Mesendoderm (in vitro differentiated cells): Measurements from ENCODE around the gene CUEDC2.
"Not testable (repeated sequence)": the region's sequence is repeated elsewhere in the genome, so short reads cannot be mapped to it uniquely, and the experiment has no call there.

Experiments
- DNase-seq: peaks from one replicate; pipeline ENCODE4 v3.0.0; 2013
- H2AK5ac ChIP-seq: 2 replicates; pipeline ENCODE4 v1.6.1; 2013; ENCODE audit warnings: low read length, inconsistent platforms
- H2BK120ac ChIP-seq: 2 replicates; pipeline ENCODE4 v1.6.1; 2013; ENCODE audit warnings: low read depth, mild to moderate bottlenecking, low read length, moderate library complexity, mixed read lengths
- H2BK15ac ChIP-seq: replicated peaks from 2 replicates; pipeline ENCODE4 v1.6.1; 2013; ENCODE audit warnings: low read depth, mild to moderate bottlenecking, moderate library complexity
- H2BK5ac ChIP-seq: 2 replicates; pipeline ENCODE4 v1.6.1; 2013; ENCODE audit warnings: low read length, inconsistent platforms
- H3K18ac ChIP-seq: 2 replicates; pipeline ENCODE4 v1.6.1; 2013; ENCODE audit warnings: mild to moderate bottlenecking, low read length, mixed read lengths
- H3K23ac ChIP-seq: one replicate; pipeline ENCODE4 v1.6.1; 2013; ENCODE audit warnings: low read length
- H3K27ac ChIP-seq: 2 replicates; pipeline ENCODE4 v1.5.1; 2013; ENCODE audit warnings: low read depth, mild to moderate bottlenecking, inconsistent platforms, low read length, moderate library complexity
- H3K27me3 ChIP-seq: 2 replicates; pipeline ENCODE4 v1.6.1; 2013; ENCODE audit warnings: low read length, control low read depth, mild to moderate bottlenecking, inconsistent platforms; ENCODE audit not compliant: insufficient read depth, poor library complexity
- H3K36me3 ChIP-seq: 2 replicates; pipeline ENCODE4 v1.6.1; 2013; ENCODE audit warnings: low read length, inconsistent platforms; ENCODE audit not compliant: control insufficient read depth, insufficient read depth
- H3K4ac ChIP-seq: one replicate; pipeline ENCODE4 v1.6.1; 2013; ENCODE audit warnings: low read depth, mild to moderate bottlenecking, low read length, moderate library complexity
- H3K4me1 ChIP-seq: 2 replicates; pipeline ENCODE4 v1.6.1; 2013; ENCODE audit warnings: low read depth, low read length, inconsistent platforms; ENCODE audit not compliant: control insufficient read depth
- H3K4me2 ChIP-seq: 2 replicates; pipeline ENCODE4 v1.6.1; 2013; ENCODE audit warnings: low read length
- H3K4me3 ChIP-seq: 2 replicates; pipeline ENCODE4 v1.5.1; 2013; ENCODE audit warnings: mild to moderate bottlenecking, low read length
- H3K56ac ChIP-seq: one replicate; pipeline ENCODE4 v1.6.1; 2013; ENCODE audit warnings: low read length
- H3K79me1 ChIP-seq: 2 replicates; pipeline ENCODE4 v1.6.1; 2013; ENCODE audit warnings: low read length, inconsistent platforms
- H3K79me2 ChIP-seq: 2 replicates; pipeline ENCODE4 v1.6.1; 2013; ENCODE audit warnings: mild to moderate bottlenecking, low read length; ENCODE audit not compliant: control insufficient read depth, insufficient read depth
- H3K9ac ChIP-seq: 2 replicates; pipeline ENCODE4 v1.6.1; 2013; ENCODE audit warnings: low read length, inconsistent platforms
- H4K5ac ChIP-seq: one replicate; pipeline ENCODE4 v1.6.1; 2013; ENCODE audit warnings: low read length
- H4K8ac ChIP-seq: one replicate; pipeline ENCODE4 v1.6.1; 2013; ENCODE audit warnings: low read depth, mild to moderate bottlenecking, control low read depth, low read length, moderate library complexity
- WGBS: extraction: QIAGEN DNeasy Blood & Tissue Kit; methylation state at CpG from one replicate; pipeline ENCODE4 v1.1.7; 2013; ENCODE audit warnings: low lambda C conversion rate, missing lambda C conversion rate; ENCODE audit not compliant: insufficient coverage; ENCODE audit errors: extremely low coverage; 5-methylcytosine and 5-hydroxymethylcytosine counted together

Gene CUEDC2

GRCh38 chr10:102458656-102459055 lies 26.3 kb upstream of the CUEDC2 start:
- Histone ChIP-seq H3K79me1 (no peaks in the 10 kb centered on the region), H3K4me2 (no peak overlapping the region), H3K27me3 (no peaks in the 10 kb centered on the region), H4K5ac (no peak overlapping the region), H2BK15ac (no peak overlapping the region), H3K4me3 (no peak overlapping the region), H2BK120ac (no peak overlapping the region), H3K4ac (no peak overlapping the region), H3K23ac (no peak overlapping the region), H3K27ac (no peak overlapping the region), H3K18ac (no peak overlapping the region), H2BK5ac (no peak overlapping the region), H3K36me3 (peaks cover 2% of the 10 kb centered on the region), H2AK5ac (no peak overlapping the region), H3K79me2 (no peaks in the 10 kb centered on the region), H3K4me1 (peaks cover 9% of the 10 kb centered on the region), H3K56ac (no peak overlapping the region), H4K8ac (no peak overlapping the region), H3K9ac (no peak overlapping the region)
- WGBS: no CpG with 5 or more reads among the region's 4 CpGs
- DNase-seq: no peak

GRCh38 chr10:102457591-102458150 lies 25.3 kb upstream of the CUEDC2 start:
- Histone ChIP-seq H2BK15ac (no peak overlapping the region), H3K4me3 (no peak overlapping the region), H3K36me3 (peaks cover 4% of the 10 kb centered on the region), H4K5ac (no peak overlapping the region), H3K4me2 (no peak overlapping the region), H3K18ac (no peak overlapping the region), H2BK5ac (no peak overlapping the region), H3K27ac (no peak overlapping the region), H3K9ac (no peak overlapping the region), H4K8ac (no peak overlapping the region), H3K79me2 (no peaks in the 10 kb centered on the region), H3K23ac (no peak overlapping the region), H3K79me1 (peaks cover 4% of the 10 kb centered on the region), H2BK120ac (no peak overlapping the region), H3K56ac (no peak overlapping the region), H3K4me1 (peaks cover 9% of the 10 kb centered on the region), H2AK5ac (no peak overlapping the region), H3K27me3 (no peaks in the 10 kb centered on the region), H3K4ac (no peak overlapping the region)
- WGBS: no CpG with 5 or more reads among the region's 9 CpGs
- DNase-seq: no peak

DNA sequence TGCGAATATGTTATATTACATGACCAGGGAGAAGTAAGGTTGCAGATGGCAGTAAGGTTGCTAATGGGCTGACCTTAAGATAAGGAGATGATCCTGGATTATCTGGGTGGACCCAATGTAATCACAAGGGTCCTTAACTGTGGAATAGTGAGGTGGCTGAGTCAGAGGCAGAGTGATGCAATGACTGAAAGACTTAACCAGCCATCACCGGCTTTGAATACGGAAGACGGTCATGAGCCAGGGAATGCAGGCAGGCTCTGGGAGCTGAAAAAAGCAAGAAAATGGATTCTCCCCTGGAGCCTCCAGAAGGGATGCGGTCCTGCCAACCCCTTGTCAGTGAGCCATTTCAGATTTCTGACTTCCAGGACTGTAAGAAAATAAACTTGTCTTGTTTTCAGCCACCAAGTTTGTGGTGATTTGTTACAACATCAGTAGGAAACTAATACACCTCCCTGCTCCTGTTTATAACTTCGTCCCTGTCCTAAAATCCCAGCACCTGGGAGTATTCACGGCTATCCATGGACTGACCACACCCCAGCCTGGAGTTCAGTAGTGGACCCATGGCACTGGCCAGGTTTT lies 23.6 kb upstream of the CUEDC2 start:
- Histone ChIP-seq H3K4me3 (no peak overlapping the region), H3K56ac (peak overlapping the region; percentile 15), H3K79me1 (peaks cover 10% of the 10 kb centered on the region), H3K27me3 (no peaks in the 10 kb centered on the region), H4K8ac (no peak overlapping the region), H3K4me1 (peaks cover 6% of the 10 kb centered on the region), H2BK15ac (no peak overlapping the region), H2BK5ac (no peak overlapping the region), H3K23ac (no peak overlapping the region), H3K79me2 (peaks cover 7% of the 10 kb centered on the region), H4K5ac (no peak overlapping the region), H3K27ac (peak overlapping the region; percentile 22), H3K4me2 (no peak overlapping the region), H3K9ac (no peak overlapping the region), H2AK5ac (no peak overlapping the region), H3K18ac (no peak overlapping the region), H2BK120ac (no peak overlapping the region), H3K4ac (no peak overlapping the region), H3K36me3 (peaks cover 6% of the 10 kb centered on the region)
- no CpG with 5 or more reads among the region's 7 CpGs for WGBS
- peak; percentile 95 for DNase-seq

GRCh38 chr10:102454662-102455487 lies 22.5 kb upstream of the CUEDC2 start:
- H3K9ac ChIP-seq, H2AK5ac ChIP-seq, H3K4me1 ChIP-seq, H2BK15ac ChIP-seq, H2BK5ac ChIP-seq, H3K36me3 ChIP-seq, H3K23ac ChIP-seq, H3K4ac ChIP-seq, H3K27me3 ChIP-seq, H4K8ac ChIP-seq, H3K56ac ChIP-seq, H3K18ac ChIP-seq, H4K5ac ChIP-seq, H3K79me2 ChIP-seq, H3K4me3 ChIP-seq, H3K4me2 ChIP-seq, H2BK120ac ChIP-seq: not testable (repeated sequence)
- no CpG with 5 or more reads among the region's 13 CpGs for WGBS
- peak; percentile 42 for DNase-seq
- Histone ChIP-seq H3K27ac (peak overlapping the region; percentile 11), H3K79me1 (peaks cover 10% of the 10 kb centered on the region)

DNA sequence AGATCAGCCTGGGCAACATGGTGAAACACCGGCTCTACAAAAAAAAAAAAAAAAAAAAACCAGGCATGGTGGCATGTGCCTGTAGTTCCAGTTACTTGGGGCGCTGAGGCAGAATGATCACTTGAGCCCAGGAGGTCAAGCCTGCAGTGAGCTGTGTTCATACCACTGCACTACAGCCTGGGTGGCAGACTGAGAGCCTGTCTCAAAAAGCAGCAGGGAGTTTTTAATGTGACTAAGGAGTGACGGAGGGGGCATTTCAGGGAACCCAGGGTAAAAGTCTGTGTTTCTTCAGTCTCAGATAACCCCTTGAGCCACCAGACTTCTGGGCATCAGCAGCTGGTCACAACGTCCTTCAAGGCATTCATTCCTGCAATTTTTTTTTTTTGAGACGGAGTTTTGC lies 21.1 kb upstream of the CUEDC2 start:
- H2BK5ac ChIP-seq: no peak overlapping the region
- WGBS: no CpG with 5 or more reads among the region's 5 CpGs
- no peak overlapping the region for H3K4ac ChIP-seq
- peaks cover 10% of the 10 kb centered on the region for H3K79me1 ChIP-seq
- H3K23ac ChIP-seq: no peak overlapping the region
- H3K18ac ChIP-seq: no peak overlapping the region
- no peak overlapping the region for H2AK5ac ChIP-seq
- no peak overlapping the region for H4K8ac ChIP-seq
- H4K5ac ChIP-seq: no peak overlapping the region
- H3K36me3 ChIP-seq: peaks cover 6% of the 10 kb centered on the region
- DNase-seq: no peak
- no peak overlapping the region for H3K4me3 ChIP-seq
- no peak overlapping the region for H3K56ac ChIP-seq
- no peak overlapping the region for H3K4me2 ChIP-seq
- H3K4me1 ChIP-seq: peaks cover 9% of the 10 kb centered on the region
- no peak overlapping the region for H2BK120ac ChIP-seq
- peaks cover 8% of the 10 kb centered on the region for H3K79me2 ChIP-seq
- H3K27ac ChIP-seq: no peak overlapping the region
- no peak overlapping the region for H2BK15ac ChIP-seq
- H3K27me3 ChIP-seq: no peaks in the 10 kb centered on the region
- H3K9ac ChIP-seq: no peak overlapping the region
